Activated CD8-positive, alpha-beta T cell treated with anti-CD3 and anti-CD28 coated beads for 36 hours (primary cell): Measurements from ENCODE around the gene MARCHF11. TPM values are rescaled to one million over a fixed set of nuclear protein-coding genes. Genes with fewer than 3 reads are reported as not detected.

Experiments
- ATAC-seq: fragments of 200-7000 bp; cut with Tn5 transposase; one replicate; pipeline ENCODE4 v1.10.0; 2021; ENCODE audit warnings: mild to moderate bottlenecking, moderate library complexity
- CTCF ChIA-PET: fragments of 350-600 bp; sonication (Branson Sonifier 250); formaldehyde crosslinking; loops from one replicate; lab custom pipeline; 2021; ENCODE audit warnings: antibody characterized with exemption; lab: Charles Lee
- POLR2A ChIA-PET: fragments of 350-600 bp; sonication (Branson Sonifier 250); formaldehyde crosslinking; loops from one replicate; lab custom pipeline; 2021; ENCODE audit warnings: antibody characterized with exemption; lab: Charles Lee
- DNase-seq: peaks from one replicate; pipeline ENCODE4 v3.0.0-alpha.2; 2020
- H3K27ac Mint-ChIP-seq: one replicate; pipeline ENCODE4 v1.8.0; 2021; ENCODE audit warnings: mild to moderate bottlenecking, mixed read lengths
- H3K27me3 Mint-ChIP-seq: one replicate; pipeline ENCODE4 v1.8.0; 2021; ENCODE audit warnings: mixed read lengths
- H3K36me3 Mint-ChIP-seq: one replicate; pipeline ENCODE4 v1.8.0; 2021; ENCODE audit warnings: low read depth, mixed read lengths
- H3K4me1 Mint-ChIP-seq: one replicate; pipeline ENCODE4 v1.8.0; 2021; ENCODE audit warnings: low read depth, mixed read lengths
- H3K4me3 Mint-ChIP-seq: one replicate; pipeline ENCODE4 v1.8.0; 2021; ENCODE audit warnings: mild to moderate bottlenecking, moderate library complexity, mixed read lengths
- H3K9me3 Mint-ChIP-seq: one replicate; pipeline ENCODE4 v1.8.0; 2021; ENCODE audit warnings: mixed read lengths
- intact Hi-C: fragments of 100-400 bp; cut with micrococcal nuclease; formaldehyde crosslinking; loops from one replicate; pipeline ENCODE4 v1.10.0; 2022
- total RNA-seq, 2 experiments: library from RNA; stranded (reverse); gene quantifications; one replicate each; pipeline ENCODE4 v1.2.3, GENCODE V29; 2021
- TF ChIP-seq, protein P1 (sequence below): fragments of 200-600 bp; IDR thresholded peaks from one replicate; pipeline ENCODE4 v1.8.0; 2022; ENCODE audit warnings: antibody characterized with exemption, mild to moderate bottlenecking

MARCHF11 gene
- total RNA-seq, 2 experiments from 2014 or later: not detected

DNA sequence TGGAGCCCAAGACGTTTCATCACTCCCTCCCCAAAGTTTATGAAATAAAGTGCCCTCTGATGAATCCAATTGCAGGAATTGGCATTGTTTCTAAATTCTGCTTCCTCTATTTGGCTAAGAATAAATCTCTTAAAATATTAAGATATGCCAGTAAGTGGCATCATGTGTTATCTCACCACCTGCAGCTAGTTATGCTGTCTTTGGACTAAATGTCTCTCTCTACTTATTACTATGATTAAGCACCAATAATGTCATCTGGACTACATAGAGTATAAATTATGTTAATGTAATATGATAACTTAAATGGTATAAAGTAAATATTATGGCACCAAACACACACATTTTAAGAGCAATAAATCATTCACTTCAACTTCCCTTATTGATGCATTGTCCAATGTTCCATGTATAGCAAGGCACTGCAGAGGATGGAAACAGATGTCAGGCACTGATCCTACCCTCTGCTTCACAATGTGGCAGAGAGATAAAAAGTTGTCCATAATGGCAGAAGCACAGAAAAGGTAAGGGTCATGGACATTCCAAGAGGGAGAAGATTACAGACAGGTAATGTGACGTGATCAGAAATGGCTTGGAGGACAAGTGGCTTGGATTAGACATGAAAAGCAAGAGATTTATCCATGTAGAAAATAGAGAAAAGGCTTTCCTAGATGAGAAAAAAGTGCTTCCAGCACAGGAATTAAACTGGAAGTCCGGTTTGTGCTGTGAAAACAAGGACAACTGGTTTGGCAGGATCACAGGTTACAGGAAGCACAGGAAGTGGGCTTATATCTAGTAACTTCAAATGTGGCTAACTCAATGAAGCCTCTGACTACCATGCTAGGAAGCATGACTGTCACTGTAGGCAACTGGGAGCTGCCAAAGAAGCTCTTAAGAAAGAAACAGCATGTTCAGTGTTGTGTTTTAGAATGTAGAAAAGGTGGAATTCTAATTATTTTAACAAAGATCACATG lies 26.7 kb downstream of the MARCHF11 start:
- H3K4me3 Mint-ChIP-seq: no peak overlapping the region
- H3K27me3 Mint-ChIP-seq: no peaks in the 10 kb centered on the region
- H3K4me1 Mint-ChIP-seq: no peaks in the 10 kb centered on the region
- ChIA-PET CTCF (interaction anchor here (2.5 kb wide), 1 partner anchor 8 kb away, joined by 16 read pairs; no protein-coding TSS in a partner anchor), POLR2A (no interaction called here)
- no peak overlapping the region for H3K27ac Mint-ChIP-seq
- TF ChIP-seq, protein P1, sequence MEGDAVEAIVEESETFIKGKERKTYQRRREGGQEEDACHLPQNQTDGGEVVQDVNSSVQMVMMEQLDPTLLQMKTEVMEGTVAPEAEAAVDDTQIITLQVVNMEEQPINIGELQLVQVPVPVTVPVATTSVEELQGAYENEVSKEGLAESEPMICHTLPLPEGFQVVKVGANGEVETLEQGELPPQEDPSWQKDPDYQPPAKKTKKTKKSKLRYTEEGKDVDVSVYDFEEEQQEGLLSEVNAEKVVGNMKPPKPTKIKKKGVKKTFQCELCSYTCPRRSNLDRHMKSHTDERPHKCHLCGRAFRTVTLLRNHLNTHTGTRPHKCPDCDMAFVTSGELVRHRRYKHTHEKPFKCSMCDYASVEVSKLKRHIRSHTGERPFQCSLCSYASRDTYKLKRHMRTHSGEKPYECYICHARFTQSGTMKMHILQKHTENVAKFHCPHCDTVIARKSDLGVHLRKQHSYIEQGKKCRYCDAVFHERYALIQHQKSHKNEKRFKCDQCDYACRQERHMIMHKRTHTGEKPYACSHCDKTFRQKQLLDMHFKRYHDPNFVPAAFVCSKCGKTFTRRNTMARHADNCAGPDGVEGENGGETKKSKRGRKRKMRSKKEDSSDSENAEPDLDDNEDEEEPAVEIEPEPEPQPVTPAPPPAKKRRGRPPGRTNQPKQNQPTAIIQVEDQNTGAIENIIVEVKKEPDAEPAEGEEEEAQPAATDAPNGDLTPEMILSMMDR: no peak
- DNase-seq (no peak), ATAC-seq (no peak)
- H3K36me3 Mint-ChIP-seq: no peaks in the 10 kb centered on the region
- intact Hi-C loops: no loop called here
- peaks cover 5% of the 10 kb centered on the region for H3K9me3 Mint-ChIP-seq

DNA sequence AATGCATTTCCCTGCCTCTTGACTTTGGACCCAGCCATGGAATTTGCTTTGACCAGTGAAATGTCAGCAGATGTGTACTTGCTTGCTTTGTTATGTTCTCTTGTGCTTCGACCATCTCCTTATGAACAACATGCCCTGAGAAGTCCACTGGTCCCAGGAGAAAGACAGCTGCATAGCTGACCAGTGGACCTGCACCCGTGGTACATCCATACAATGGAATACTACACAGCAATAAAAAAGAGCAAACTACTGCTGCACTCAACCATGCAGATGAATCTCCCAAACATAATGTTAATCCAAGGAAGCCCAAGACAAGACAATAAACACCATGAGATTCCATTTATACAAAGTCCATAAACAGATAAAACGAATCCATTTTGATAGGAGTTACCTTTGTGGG lies 30.0 kb downstream of the MARCHF11 start:
- no peaks in the 10 kb centered on the region for H3K4me1 Mint-ChIP-seq
- H3K4me3 Mint-ChIP-seq: no peak overlapping the region
- H3K36me3 Mint-ChIP-seq: no peaks in the 10 kb centered on the region
- H3K27me3 Mint-ChIP-seq: no peaks in the 10 kb centered on the region
- H3K27ac Mint-ChIP-seq: no peak overlapping the region
- POLR2A ChIA-PET: no interaction called here
- intact Hi-C loops: no loop called here
- H3K9me3 Mint-ChIP-seq: peaks cover 5% of the 10 kb centered on the region
- DNase-seq (no peak), ATAC-seq (no peak)
- CTCF ChIA-PET: no interaction called here
- TF ChIP-seq, protein P1: no peak

DNA sequence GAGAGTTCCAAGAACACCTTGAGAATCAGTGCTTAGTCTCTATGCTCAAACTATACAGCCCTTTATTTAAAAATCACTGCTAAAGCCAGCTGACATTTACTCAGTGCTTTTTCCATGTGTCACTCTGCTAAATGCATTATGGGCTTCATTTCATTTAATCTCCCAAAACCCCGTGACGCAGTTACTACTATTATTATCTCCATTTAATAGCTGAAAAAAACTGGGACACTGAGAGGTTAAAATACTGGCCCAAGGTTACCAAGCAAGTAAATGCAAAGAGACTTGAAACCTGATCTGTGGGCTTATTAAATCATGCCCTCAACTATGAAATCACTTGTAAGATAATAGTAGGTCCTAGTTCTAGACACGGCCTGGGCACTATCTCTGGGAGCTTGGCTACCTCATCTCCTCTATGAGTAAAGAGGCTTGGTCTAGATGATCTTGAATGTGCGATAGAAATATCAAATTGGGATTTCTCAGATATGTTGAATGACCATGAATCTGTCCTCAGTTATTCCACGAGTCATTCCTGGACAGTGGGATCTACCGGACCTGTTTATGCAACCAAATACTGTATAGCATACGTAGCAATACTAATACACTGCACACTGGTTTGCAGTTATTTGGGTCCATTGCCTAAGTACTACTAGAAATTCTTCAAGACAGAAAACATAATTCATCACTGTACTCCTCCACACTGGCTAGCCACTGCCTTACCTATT lies 32.3 kb downstream of the MARCHF11 start:
- TF ChIP-seq, protein P1: no peak
- intact Hi-C loops: no loop called here
- H3K36me3 Mint-ChIP-seq: no peaks in the 10 kb centered on the region
- POLR2A ChIA-PET: interaction anchor here (0.5 kb wide), 1 partner anchor 1069 kb away, joined by 3 read pairs; no protein-coding TSS in a partner anchor
- no peaks in the 10 kb centered on the region for H3K4me1 Mint-ChIP-seq
- CTCF ChIA-PET: no interaction called here
- DNase-seq (no peak), ATAC-seq (no peak)
- peaks cover 7% of the 10 kb centered on the region for H3K9me3 Mint-ChIP-seq
- H3K27ac Mint-ChIP-seq: no peak overlapping the region
- no peak overlapping the region for H3K4me3 Mint-ChIP-seq
- H3K27me3 Mint-ChIP-seq: peaks cover 2% of the 10 kb centered on the region

DNA sequence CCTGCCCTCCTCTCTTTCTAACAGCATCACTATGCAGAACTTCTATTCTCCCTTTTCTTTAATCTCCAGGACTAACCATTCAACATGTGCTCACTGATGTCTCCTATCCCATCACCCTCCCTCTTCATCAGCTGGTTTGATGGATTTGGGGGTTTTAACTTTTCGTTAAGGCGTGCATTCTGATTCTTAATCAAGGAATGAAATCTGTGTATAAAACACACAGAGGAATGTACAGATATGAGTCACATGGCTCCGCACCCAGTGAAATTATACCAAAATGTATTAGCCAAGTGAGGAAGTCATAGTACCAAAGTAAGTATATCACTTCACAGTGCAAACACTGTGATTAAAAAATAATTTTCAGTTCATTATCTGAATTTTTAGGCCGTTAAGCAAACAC lies 35.2 kb downstream of the MARCHF11 start:
- peaks cover 1% of the 10 kb centered on the region for H3K9me3 Mint-ChIP-seq
- H3K4me3 Mint-ChIP-seq: no peak overlapping the region
- ChIA-PET CTCF (no interaction called here), POLR2A (no interaction called here)
- no peaks in the 10 kb centered on the region for H3K4me1 Mint-ChIP-seq
- peaks cover 2% of the 10 kb centered on the region for H3K27me3 Mint-ChIP-seq
- H3K36me3 Mint-ChIP-seq: no peaks in the 10 kb centered on the region
- no peak overlapping the region for H3K27ac Mint-ChIP-seq
- ATAC-seq (no peak), DNase-seq (no peak)
- TF ChIP-seq, protein P1: no peak
- intact Hi-C loops: no loop called here
